HepG2 (cell line): ENCODE results near the gene CRK. TPM values are rescaled to one million over a fixed set of nuclear protein-coding genes. Genes with fewer than 3 reads are reported as not detected.

ENCODE experiments used
- ATAC-seq: fragments of 200-7000 bp; cut with Tn5 transposase; 3 replicates; pipeline ENCODE4 v1.9.1; 2020; ENCODE audit warnings: mild to moderate bottlenecking, moderate library complexity
- BruUV-seq: library from RNA; stranded (reverse); fragments of 400-500 nt; replicated peaks from 2 replicates; lab custom pipeline; 2021; lab: Mats Ljungman, UMichigan
- CTCF ChIA-PET: fragments of 300-600 bp; formaldehyde crosslinking; extraction: SDS; loops from one replicate; lab custom pipeline; 2021; ENCODE audit warnings: low total read pairs, inconsistent platforms, low intra/inter-chr PET ratio; lab: Yijun Ruan, JAX
- POLR2A ChIA-PET: fragments of 350-600 bp; sonication (Branson Sonifier 250); formaldehyde crosslinking; loops from one replicate; lab custom pipeline; 2020; ENCODE audit warnings: antibody characterized with exemption, inconsistent platforms; lab: Yijun Ruan, JAX
- DNase-seq: peaks from one replicate; pipeline ENCODE4 v3.0.0-alpha.2; 2015; ENCODE audit warnings: low spot score
- FAIRE-seq: peaks from 3 replicates; lab custom pipeline; 2011; peaks lifted over from hg19 to GRCh38; lab: Jason Lieb, UNC
- H2AFZ ChIP-seq: one replicate; pipeline ENCODE4 v1.6.1; 2011; ENCODE audit warnings: low read length, inconsistent platforms
- H3K27ac ChIP-seq: fragments of 300-600 bp; 3 replicates; pipeline ENCODE4 v1.8.0; 2011; ENCODE audit warnings: mixed run types, mild to moderate bottlenecking, mixed read lengths, low read length, inconsistent platforms; ENCODE audit not compliant: insufficient read depth; ENCODE audit errors: extremely low read length
- H3K27me3 ChIP-seq, 2 experiments: fragments of 200-600 bp in 1 of 2; 2 replicates in 1 of 2; 3 replicates in 1 of 2; pipeline versions ENCODE4 v1.6.0 to v1.8.0; 2011; ENCODE audit warnings: low read length in 2 of 2, mild to moderate bottlenecking in 2 of 2, moderate library complexity in 2 of 2, inconsistent platforms in 1 of 2; ENCODE audit not compliant: insufficient read depth in 2 of 2, control insufficient read depth in 1 of 2
- H3K36me3 ChIP-seq, 2 experiments: fragments of 200-600 bp in 1 of 2; replicated peaks in 1 of 2; 2 replicates in 1 of 2; 3 replicates in 1 of 2; pipeline versions ENCODE4 v1.5.1 to v1.8.0; 2011; ENCODE audit warnings: low read length in 2 of 2, inconsistent platforms in 1 of 2; ENCODE audit not compliant: insufficient read depth in 2 of 2, control insufficient read depth in 1 of 2
- H3K4me1 ChIP-seq: 2 replicates; pipeline ENCODE4 v1.5.1; 2012; ENCODE audit warnings: low read length, inconsistent platforms; ENCODE audit not compliant: insufficient read depth
- H3K4me2 ChIP-seq: 2 replicates; pipeline ENCODE4 v1.6.0; 2011; ENCODE audit warnings: low read depth, low read length, inconsistent platforms
- H3K4me3 ChIP-seq, 3 experiments: fragments of 200-600 bp in 1 of 3; sonication (generic), shearing (Covaris generic) in 1 of 3; replicated peaks in 1 of 3; 2 replicates each; pipeline ENCODE4 v1.5.1; 2011 to 2016; ENCODE audit warnings: low read length in 3 of 3, inconsistent platforms in 2 of 3, low read depth in 2 of 3, mild to moderate bottlenecking in 2 of 3, control low read depth in 1 of 3, mixed read lengths in 1 of 3; ENCODE audit not compliant: insufficient read depth in 1 of 3
- H3K79me2 ChIP-seq: one replicate; pipeline ENCODE4 v1.6.1; 2011; ENCODE audit warnings: low read length, inconsistent platforms; ENCODE audit not compliant: insufficient read depth
- H3K9ac ChIP-seq: 2 replicates; pipeline ENCODE4 v1.6.0; 2011; ENCODE audit warnings: mild to moderate bottlenecking, low read depth, low read length, inconsistent platforms; ENCODE audit not compliant: insufficient read depth
- H3K9me3 ChIP-seq: 2 replicates; pipeline ENCODE4 v1.5.1; 2012; ENCODE audit warnings: mild to moderate bottlenecking, low read length
- H4K20me1 ChIP-seq: 2 replicates; pipeline ENCODE4 v1.6.0; 2011; ENCODE audit warnings: inconsistent platforms, mild to moderate bottlenecking, low read length, moderate library complexity; ENCODE audit not compliant: insufficient read depth
- CERS6 ChIP-seq: sonication (generic); formaldehyde crosslinking; IDR thresholded peaks from 2 replicates; pipeline ENCODE4 v1.5.0; 2020; ENCODE audit warnings: missing genetic modification reagents
- CHCHD3 ChIP-seq: sonication (generic); formaldehyde crosslinking; IDR thresholded peaks from 2 replicates; pipeline ENCODE4 v1.8.0; 2022; ENCODE audit warnings: mild to moderate bottlenecking, missing genetic modification reagents, moderate library complexity
- DPF2 ChIP-seq: sonication (generic); formaldehyde crosslinking; IDR thresholded peaks from 2 replicates; pipeline ENCODE4 v1.4.0; 2020; ENCODE audit warnings: mild to moderate bottlenecking, low read depth, missing genetic modification reagents, borderline replicate concordance
- EEA1 ChIP-seq: sonication (generic); formaldehyde crosslinking; IDR thresholded peaks from 2 replicates; pipeline ENCODE4 v1.5.1; 2020; ENCODE audit warnings: mild to moderate bottlenecking, missing genetic modification reagents, borderline replicate concordance
- GATAD2A ChIP-seq: IDR thresholded peaks from 2 replicates; pipeline ENCODE4 v1.6.1; 2016
- JUN ChIP-seq: sonication (generic); formaldehyde crosslinking; IDR thresholded peaks from 2 replicates; pipeline ENCODE4 v1.4.0; 2020; ENCODE audit warnings: mild to moderate bottlenecking, missing genetic modification reagents
- MXD1 ChIP-seq: sonication (generic); formaldehyde crosslinking; IDR thresholded peaks from 2 replicates; pipeline ENCODE4 v1.4.0; 2020; ENCODE audit warnings: mild to moderate bottlenecking, missing genetic modification reagents
- MXI1 ChIP-seq: IDR thresholded peaks from 3 replicates; pipeline ENCODE4 v1.6.1; 2012; ENCODE audit warnings: low read depth, low read length, inconsistent platforms, borderline replicate concordance
- NFE2L1 ChIP-seq: sonication (generic); formaldehyde crosslinking; IDR thresholded peaks from 2 replicates; pipeline ENCODE4 v1.4.0; 2020; ENCODE audit warnings: missing genetic modification reagents, mild to moderate bottlenecking, borderline replicate concordance
- NR2C2 ChIP-seq: sonication (generic); formaldehyde crosslinking; IDR thresholded peaks from 2 replicates; pipeline ENCODE4 v1.4.0; 2020; ENCODE audit warnings: missing genetic modification reagents, mild to moderate bottlenecking, moderate library complexity, borderline replicate concordance
- ZFP1 ChIP-seq: IDR thresholded peaks from 2 replicates; pipeline ENCODE4 v1.6.1; 2016
- ZNF10 ChIP-seq: sonication (generic); formaldehyde crosslinking; IDR thresholded peaks from 2 replicates; pipeline ENCODE4 v1.4.0; 2020; ENCODE audit warnings: mild to moderate bottlenecking, low read depth, missing genetic modification reagents, borderline replicate concordance
- ZNF136 ChIP-seq: sonication (generic); formaldehyde crosslinking; IDR thresholded peaks from 2 replicates; pipeline ENCODE4 v1.8.1; 2022; ENCODE audit warnings: low read depth, mild to moderate bottlenecking, moderate library complexity, missing genetic modification reagents
- ZNF281 ChIP-seq: sonication (generic); formaldehyde crosslinking; IDR thresholded peaks from 2 replicates; pipeline ENCODE4 v1.4.0; 2020; ENCODE audit warnings: missing genetic modification reagents, borderline replicate concordance
- ZNF282 ChIP-seq: fragments of 450-650 bp; IDR thresholded peaks from 2 replicates; pipeline ENCODE4 v1.6.1; 2018; ENCODE audit not compliant: partially characterized antibody
- ZNF34 ChIP-seq: sonication (generic); formaldehyde crosslinking; IDR thresholded peaks from 2 replicates; pipeline ENCODE4 v1.4.0; 2020; ENCODE audit warnings: mild to moderate bottlenecking, missing genetic modification reagents, borderline replicate concordance
- ZNF496 ChIP-seq: sonication (generic); formaldehyde crosslinking; IDR thresholded peaks from 2 replicates; pipeline ENCODE4 v1.8.1; 2023; ENCODE audit warnings: mild to moderate bottlenecking, moderate library complexity, missing genetic modification reagents; ENCODE audit not compliant: insufficient replicate concordance
- ZNF552 ChIP-seq: sonication (generic); formaldehyde crosslinking; IDR thresholded peaks from 2 replicates; pipeline ENCODE4 v1.9.0; 2022; ENCODE audit warnings: missing genetic modification reagents, mild to moderate bottlenecking, borderline replicate concordance
- ZNF564 ChIP-seq: sonication (generic); formaldehyde crosslinking; IDR thresholded peaks from 2 replicates; pipeline ENCODE4 v1.8.1; 2023; ENCODE audit warnings: mild to moderate bottlenecking, missing genetic modification reagents
- WGBS: methylation state at CpG from one replicate; pipeline ENCODE4 v1.1.6; 2017; ENCODE audit warnings: low lambda C conversion rate; 5-methylcytosine and 5-hydroxymethylcytosine counted together
- in situ Hi-C: cut with HindIII; loops from 2 replicates; pipeline ENCODE4 v1.10.0; 2017; ENCODE audit warnings: low pct_unique_long_range_greater_than_20kb; ENCODE audit not compliant: extremely low pct_ligation_motif_present
- intact Hi-C: fragments of 100-400 bp; cut with micrococcal nuclease; formaldehyde crosslinking; loops from one replicate; pipeline ENCODE4 v1.10.0; 2022; ENCODE audit not compliant: unreplicated experiment
- polyA plus RNA-seq, 8 experiments: library from polyadenylated mRNA; depleted of rRNA in 3 of 8; stranded (reverse) in 7 of 8; unstranded in 1 of 8; fragments of >200 nt; fragmentation: Illumina TruSeq in 4 of 8; extraction: Trizol in 4 of 8; gene quantifications; 2 replicates each; pipeline versions ENCODE4 v1.2.1 to v1.2.3, GENCODE V29; 2011 to 2016; ENCODE audit warnings: low read depth in 4 of 8, missing spikeins in 1 of 8, mixed read lengths in 1 of 8; ENCODE audit not compliant: insufficient read depth in 1 of 8
- total RNA-seq, 5 experiments: library from RNA; depleted of rRNA; stranded (reverse); fragments of >200 nt; fragmentation: Illumina TruSeq; extraction: Trizol; gene quantifications; 2 replicates each; pipeline ENCODE4 v1.2.3, GENCODE V29; 2016; ENCODE audit warnings: low read depth in 1 of 5

CRK gene
- total and polyA plus RNA-seq, 2 of the 13 experiments (the other 11 are each of a cell fraction or from before 2014, with no cell fraction given) = 47.4 to 54.2 TPM

GRCh38 chr17:1470755-1471462 is 14.9 kb upstream of the CRK start (continued):
- TF ChIP-seq CERS6 (CRISPR knock-in tag) (no peak), ZNF496 (CRISPR knock-in tag) (no peak), CHCHD3 (CRISPR knock-in tag) (no peak), ZNF282 (no peak), ZNF10 (no peak), NR2C2 (CRISPR knock-in tag) (no peak), NFE2L1 (no peak), GATAD2A (no peak), MXD1 (CRISPR knock-in tag) (no peak), JUN (no peak)

- intact Hi-C loops (no loop called here), in situ Hi-C loops (no loop called here)
- CTCF ChIA-PET = no interaction called here
- no peak overlapping the region for H3K4me3 ChIP-seq
- peaks cover 19% of the 10 kb centered on the region for H3K4me1 ChIP-seq
- DNase-seq (no peak), ATAC-seq (no peak), FAIRE-seq (no peak)
- H3K27ac ChIP-seq = no peak overlapping the region
- H3K9ac ChIP-seq = no peak overlapping the region
- POLR2A ChIA-PET = no interaction called here
- no peaks in the 10 kb centered on the region for H3K79me2 ChIP-seq
- no peaks in the 10 kb centered on the region; the same call in 1 of the 2 replicates for H4K20me1 ChIP-seq
- H2AFZ ChIP-seq = no peak overlapping the region
- WGBS = 92% methylated on average over 24 of the region's 33 CpGs
- BruUV-seq = no TSS peak
- no peak overlapping the region for H3K4me2 ChIP-seq
- H3K9me3 ChIP-seq = no peaks in the 10 kb centered on the region
- H3K36me3 ChIP-seq = peaks cover 8 to 17% of the 10 kb centered on the region in 2 experiments; a peak in 3 of 5 replicates
- no peaks in the 10 kb centered on the region for H3K27me3 ChIP-seq
- TF ChIP-seq DPF2 (CRISPR knock-in tag) = no peak
- no peak for TF ChIP-seq ZNF34 (CRISPR knock-in tag)
- TF ChIP-seq ZNF281 = no peak
- no peak for TF ChIP-seq MXI1
- no peak for TF ChIP-seq ZNF564 (CRISPR knock-in tag)
- TF ChIP-seq ZFP1 (CRISPR knock-in tag) = no peak
- TF ChIP-seq EEA1 (CRISPR knock-in tag) = no peak
- TF ChIP-seq ZNF552 (CRISPR knock-in tag) = no peak
- TF ChIP-seq ZNF136 (CRISPR knock-in tag) = no peak
These were observed 14.2 kb upstream of the CRK start for GRCh38 chr17:1470071-1470754.
